H1 (cell line): ENCODE data around the gene KCTD21. TPM values are rescaled to one million over a fixed set of nuclear protein-coding genes. Genes with fewer than 3 reads are reported as not detected.

Source experiments
- CTCF ChIA-PET: fragments of 300-600 bp; sonication (Branson Sonifier 250); formaldehyde crosslinking; loops from one replicate; lab custom pipeline; 2021; ENCODE audit not compliant: partially characterized antibody; lab: Charles Lee
- POLR2A ChIA-PET: fragments of 300-600 bp; sonication (Branson Sonifier 250); formaldehyde crosslinking; loops from one replicate; lab custom pipeline; 2021; ENCODE audit warnings: inconsistent platforms; ENCODE audit not compliant: partially characterized antibody; lab: Charles Lee
- DNase-seq, 2 experiments: peaks; one replicate each; pipeline versions ENCODE4 v3.0.0 to v3.0.0-alpha.2; 2010 to 2022; ENCODE audit warnings: low spot score in 2 of 2, low read depth in 1 of 2, mixed read lengths in 1 of 2
- FAIRE-seq: peaks from 2 replicates; lab custom pipeline; 2011; peaks lifted over from hg19 to GRCh38; lab: Jason Lieb, UNC
- H2AFZ ChIP-seq: 2 replicates; pipeline ENCODE4 v1.8.1; 2012; ENCODE audit warnings: low read length, inconsistent platforms
- H2AK5ac ChIP-seq: 2 replicates; pipeline ENCODE4 v1.6.1; 2013; ENCODE audit warnings: low read depth, low read length
- H2BK120ac ChIP-seq: replicated peaks from 2 replicates; pipeline ENCODE3; 2013; ENCODE audit warnings: low read depth, low read length, inconsistent platforms
- H2BK12ac ChIP-seq: 2 replicates; pipeline ENCODE4 v1.6.1; 2013; ENCODE audit warnings: low read depth, low read length
- H2BK15ac ChIP-seq: 2 replicates; pipeline ENCODE4 v1.6.1; 2013; ENCODE audit warnings: low read length
- H2BK20ac ChIP-seq: 2 replicates; pipeline ENCODE4 v1.6.1; 2013; ENCODE audit warnings: low read length
- H2BK5ac ChIP-seq: 2 replicates; pipeline ENCODE4 v1.6.1; 2013; ENCODE audit warnings: low read depth, low read length
- H3K14ac ChIP-seq: 2 replicates; pipeline ENCODE4 v1.6.1; 2013; ENCODE audit warnings: inconsistent platforms; ENCODE audit not compliant: insufficient read length
- H3K18ac ChIP-seq: 2 replicates; pipeline ENCODE4 v1.6.1; 2013; ENCODE audit warnings: low read length; ENCODE audit errors: extremely low read depth
- H3K23ac ChIP-seq: 2 replicates; pipeline ENCODE4 v1.6.1; 2013; ENCODE audit warnings: inconsistent platforms; ENCODE audit not compliant: insufficient read length
- H3K23me2 ChIP-seq: 2 replicates; pipeline ENCODE4 v1.6.1; 2013; ENCODE audit warnings: low read depth, low read length
- H3K27ac ChIP-seq: 2 replicates; pipeline ENCODE4 v1.6.1; 2011; ENCODE audit warnings: low read depth, low read length, inconsistent platforms
- H3K27me3 ChIP-seq, 4 experiments: replicated peaks in 1 of 4; 1 replicate in 1 of 4; 2 replicates in 3 of 4; pipeline versions ENCODE4 v1.6.1 to v1.8.1; 2011 to 2013; ENCODE audit warnings: low read length in 3 of 4, mild to moderate bottlenecking in 3 of 4, inconsistent platforms in 2 of 4, mixed read lengths in 2 of 4, moderate library complexity in 1 of 4; ENCODE audit not compliant: control insufficient read depth in 3 of 4, insufficient read depth in 3 of 4; ENCODE audit errors: extremely low read depth in 1 of 4
- H3K36me3 ChIP-seq, 4 experiments: 2 replicates each; pipeline versions ENCODE4 v1.6.1 to v1.8.1; 2011 to 2013; ENCODE audit warnings: mild to moderate bottlenecking in 4 of 4, low read length in 3 of 4, moderate library complexity in 2 of 4, control low read depth in 1 of 4, inconsistent platforms in 1 of 4; ENCODE audit not compliant: insufficient read depth in 4 of 4, control insufficient read depth in 2 of 4
- H3K4ac ChIP-seq: replicated peaks from 2 replicates; pipeline ENCODE3; 2013; ENCODE audit warnings: low read length, low read depth, mixed read lengths, inconsistent platforms; ENCODE audit not compliant: insufficient read length
- H3K4me1 ChIP-seq, 4 experiments: replicated peaks in 1 of 4; 1 replicate in 1 of 4; 2 replicates in 3 of 4; pipeline versions ENCODE4 v1.6.1 to v1.8.1; 2011 to 2013; ENCODE audit warnings: low read length in 3 of 4, inconsistent platforms in 2 of 4, mixed read lengths in 1 of 4; ENCODE audit not compliant: insufficient read depth in 4 of 4, control insufficient read depth in 3 of 4
- H3K4me2 ChIP-seq, 2 experiments: 2 replicates each; pipeline versions ENCODE4 v1.6.1 to v1.8.1; 2011 to 2013; ENCODE audit warnings: low read depth in 2 of 2, low read length in 2 of 2, control low read depth in 1 of 2, inconsistent platforms in 1 of 2, mild to moderate bottlenecking in 1 of 2; ENCODE audit not compliant: insufficient read depth in 1 of 2
- H3K4me3 ChIP-seq, 4 experiments: fragments of 200-600, 300-600 bp in 1 of 4; sonication (generic), shearing (Covaris generic), sonication (Bioruptor Twin) in 1 of 4; 2 replicates each; pipeline versions ENCODE4 v1.5.1 to v1.8.1; 2011 to 2016; ENCODE audit warnings: low read length in 4 of 4, low read depth in 3 of 4, control low read depth in 2 of 4, inconsistent platforms in 2 of 4, mild to moderate bottlenecking in 2 of 4, mixed read lengths in 1 of 4, moderate library complexity in 1 of 4; ENCODE audit not compliant: insufficient read depth in 2 of 4; ENCODE audit errors: extremely low read depth in 1 of 4
- H3K56ac ChIP-seq: replicated peaks from 2 replicates; pipeline ENCODE3; 2013; ENCODE audit warnings: low read depth, mild to moderate bottlenecking, mixed read lengths, low read length, inconsistent platforms; ENCODE audit not compliant: insufficient read length
- H3K79me1 ChIP-seq: 2 replicates; pipeline ENCODE4 v1.6.1; 2013; ENCODE audit warnings: low read depth, low read length, control low read depth
- H3K79me2 ChIP-seq, 2 experiments: 2 replicates each; pipeline versions ENCODE4 v1.6.1 to v1.8.1; 2012 to 2013; ENCODE audit warnings: low read length in 2 of 2, mild to moderate bottlenecking in 2 of 2, inconsistent platforms in 1 of 2; ENCODE audit not compliant: insufficient read depth in 2 of 2, control insufficient read depth in 1 of 2
- H3K9ac ChIP-seq, 4 experiments: replicated peaks in 1 of 4; 1 replicate in 1 of 4; 2 replicates in 3 of 4; pipeline versions ENCODE4 v1.6.1 to v1.8.1; 2011 to 2013; ENCODE audit warnings: low read depth in 3 of 4, low read length in 3 of 4, control low read depth in 2 of 4, mild to moderate bottlenecking in 2 of 4, moderate library complexity in 2 of 4, inconsistent platforms in 1 of 4; ENCODE audit errors: extremely low read depth in 1 of 4
- H3K9me3 ChIP-seq, 2 experiments: 2 replicates each; pipeline versions ENCODE4 v1.6.1 to v1.8.1; 2012 to 2013; ENCODE audit warnings: mild to moderate bottlenecking in 2 of 2, moderate library complexity in 2 of 2, control low read depth in 1 of 2, inconsistent platforms in 1 of 2, low read depth in 1 of 2, low read length in 1 of 2, mixed read lengths in 1 of 2; ENCODE audit not compliant: insufficient read depth in 2 of 2
- H4K20me1 ChIP-seq, 2 experiments: replicated peaks in 1 of 2; 2 replicates each; pipeline versions ENCODE3 to v1.8.1; 2011 to 2013; ENCODE audit warnings: inconsistent platforms in 2 of 2, low read length in 2 of 2, mild to moderate bottlenecking in 1 of 2; ENCODE audit not compliant: insufficient read depth in 2 of 2, control insufficient read depth in 1 of 2
- H4K5ac ChIP-seq: 2 replicates; pipeline ENCODE4 v1.6.1; 2013; ENCODE audit warnings: low read length, low read depth, mixed read lengths, inconsistent platforms; ENCODE audit not compliant: insufficient read length
- H4K8ac ChIP-seq: 2 replicates; pipeline ENCODE4 v1.8.0; 2013; ENCODE audit warnings: mild to moderate bottlenecking, moderate library complexity, low read length, inconsistent platforms; ENCODE audit not compliant: insufficient read depth; ENCODE audit errors: extremely low read depth
- H4K91ac ChIP-seq: replicated peaks from 2 replicates; pipeline ENCODE3; 2013; ENCODE audit warnings: low read length, mixed read lengths, inconsistent platforms; ENCODE audit not compliant: insufficient read length
- CBX8 ChIP-seq: fragments of 300-800, 300-1000 bp; sonication (generic); IDR thresholded peaks from 2 replicates; pipeline ENCODE4 v1.7.1; 2016; ENCODE audit warnings: low read depth, low read length, borderline replicate concordance
- CTCF ChIP-seq, 3 experiments: IDR thresholded peaks; 1 replicate in 2 of 3; 2 replicates in 1 of 3; pipeline versions ENCODE4 v1.5.1 to v1.6.1; 2011; ENCODE audit warnings: low read length in 3 of 3, mild to moderate bottlenecking in 3 of 3, inconsistent platforms in 2 of 3, low read depth in 1 of 3, moderate library complexity in 1 of 3; ENCODE audit not compliant: insufficient read depth in 1 of 3; ENCODE audit errors: control extremely low read depth in 1 of 3
- FOSL1 ChIP-seq: IDR thresholded peaks from 2 replicates; pipeline ENCODE4 v1.6.1; 2011; ENCODE audit warnings: mild to moderate bottlenecking, low read depth, low read length, moderate library complexity; ENCODE audit not compliant: insufficient read depth
- GABPA ChIP-seq: IDR thresholded peaks from 2 replicates; pipeline ENCODE4 v1.6.1; 2011; ENCODE audit warnings: mild to moderate bottlenecking, low read length, moderate library complexity, borderline replicate concordance; ENCODE audit not compliant: insufficient read depth
- KDM5A ChIP-seq: fragments of 200-600 bp; IDR thresholded peaks from 2 replicates; pipeline ENCODE4 v1.7.1; 2012; ENCODE audit warnings: mild to moderate bottlenecking, low read length, inconsistent platforms, mixed read lengths
- POLR2AphosphoS5 ChIP-seq: IDR thresholded peaks from 2 replicates; pipeline ENCODE4 v1.6.1; 2011; ENCODE audit warnings: low read depth, low read length
- SIN3A ChIP-seq, 2 experiments: IDR thresholded peaks in 1 of 2; conservative IDR thresholded peaks in 1 of 2; 2 replicates each; pipeline ENCODE4 v1.6.1; 2011 to 2012; ENCODE audit warnings: low read length in 2 of 2, improper control_type of control experiment in 1 of 2, low read depth in 1 of 2, mild to moderate bottlenecking in 1 of 2
- ZNF274 ChIP-seq: IDR thresholded peaks from 2 replicates; pipeline ENCODE4 v1.7.0; 2012; ENCODE audit warnings: low read length, borderline replicate concordance; ENCODE audit errors: extremely low read depth
- WGBS, 2 experiments: shearing (Covaris generic) in 1 of 2; methylation state at CpG; one replicate each; pipeline versions ENCODE4 v1.1.6 to v1.1.7; 2013 to 2015; ENCODE audit warnings: low lambda C conversion rate in 2 of 2, mixed read lengths in 2 of 2, inconsistent platforms in 1 of 2, low coverage in 1 of 2, missing lambda C conversion rate in 1 of 2; ENCODE audit not compliant: insufficient replicate concordance in 2 of 2, insufficient coverage in 1 of 2, insufficient read length in 1 of 2; ENCODE audit errors: extremely low coverage in 1 of 2, missing lambda C conversion rate in 1 of 2; 5-methylcytosine and 5-hydroxymethylcytosine counted together
- polyA plus RNA-seq, 7 experiments: library from polyadenylated mRNA; depleted of rRNA in 3 of 7; stranded (reverse) in 5 of 7; unstranded in 2 of 7; fragments of >200 nt in 5 of 7; fragments of 200-250 nt in 2 of 7; gene quantifications; 1 replicate in 5 of 7; 2 replicates in 1 of 7; 4 replicates in 1 of 7; pipeline versions ENCODE4 v1.2.1 to v1.2.3, GENCODE V29; 2011 to 2013; ENCODE audit warnings: missing spikeins in 2 of 7, mixed read lengths in 2 of 7
- total RNA-seq: library from RNA; stranded (reverse); fragmentation: NEBNext Ultra II Directional; extraction: Animal tissue kit (Norgen Biotek cat#: 25700); gene quantifications from 2 replicates; pipeline ENCODE4 v1.2.1, GENCODE V29; 2021

KCTD21 gene
- total and polyA plus RNA-seq, 2 of the 8 experiments (the other 6 are each of a cell fraction or from before 2014, with no cell fraction given), result 3.2 to 4.1 TPM

- POLR2A ChIA-PET, result no interaction called here
- no peak for FAIRE-seq
- CTCF ChIA-PET, result interaction anchor here (0.9 to 1.6 kb wide), 2 partner anchors 8 to 187 kb away, joined by 3 read pairs; no protein-coding TSS in a partner anchor
Observed at GRCh38 chr11:78234006-78234405, 45.6 kb upstream of the KCTD21 start.

More at GRCh38 chr11:78234006-78234405, 45.6 kb upstream of the KCTD21 start:
- H3K23me2 ChIP-seq, result no peaks in the 10 kb centered on the region
- no peak overlapping the region for H3K4me2 ChIP-seq
- no peak overlapping the region for H2BK20ac ChIP-seq
- DNase-seq, result no peak
- H4K8ac ChIP-seq, result no peak overlapping the region
- no peak overlapping the region for H4K91ac ChIP-seq
- H3K4me3 ChIP-seq, result no peak overlapping the region
- H4K5ac ChIP-seq, result no peak overlapping the region
- no peaks in the 10 kb centered on the region for H3K27me3 ChIP-seq
- no peak overlapping the region for H2BK15ac ChIP-seq
- H3K56ac ChIP-seq, result no peak overlapping the region
- no peak overlapping the region for H2BK120ac ChIP-seq
- H2BK12ac ChIP-seq, result no peak overlapping the region
- no peaks in the 10 kb centered on the region for H4K20me1 ChIP-seq
- TF ChIP-seq CBX8 (no peak), CTCF (IDR thresholded peaks at IDR 0.05; ENCODE audit: control extremely low read depth in 1 of 3, insufficient read depth in 1 of 3, low read depth in 1 of 3, low read length in 3 of 3) (no peak), GABPA (no peak), FOSL1 (no peak), POLR2AphosphoS5 (no peak), ZNF274 (no peak), SIN3A (conservative IDR thresholded peaks at IDR 0.05 in 1 of 2, IDR thresholded peaks at IDR 0.05 in 1 of 2; ENCODE audit: low read depth in 1 of 2, low read length in 2 of 2) (no peak), KDM5A (no peak)
- no peak overlapping the region for H3K14ac ChIP-seq
- H2AK5ac ChIP-seq, result no peak overlapping the region
- no peak overlapping the region for H3K27ac ChIP-seq
- no peak overlapping the region for H3K23ac ChIP-seq
- no peaks in the 10 kb centered on the region for H3K4me1 ChIP-seq
- H3K9me3 ChIP-seq, result no peaks in the 10 kb centered on the region
- H2AFZ ChIP-seq, result no peak overlapping the region
- H3K36me3 ChIP-seq, result no peaks in the 10 kb centered on the region
- no peaks in the 10 kb centered on the region for H3K79me1 ChIP-seq
- no peak overlapping the region for H3K4ac ChIP-seq
- no peaks in the 10 kb centered on the region for H3K79me2 ChIP-seq
- 79% methylated on average over 5 of the region's 5 CpGs; no CpG with 5 or more reads in 1 of the 2 experiments for WGBS, 2 experiments
- no peak overlapping the region for H3K9ac ChIP-seq
- no peak overlapping the region for H3K18ac ChIP-seq
- H2BK5ac ChIP-seq, result no peak overlapping the region
